Measurements from ENCODE around the gene NFE2L1. TPM values are rescaled to one million over a fixed set of nuclear protein-coding genes. Genes with fewer than 3 reads are reported as not detected.

Gene NFE2L1
- total RNA-seq, 4 donors from 2014 or later = 123 to 168 (median 131) TPM

GRCh38 chr17:48052956-48053757 lies 5.0 kb downstream of the NFE2L1 start:
- no peaks in the 10 kb centered on the region for H3K9me3 ChIP-seq
- peak; percentile 80 to 81 for DNase-seq
- TF ChIP-seq POLR2A (IDR thresholded peaks at IDR 0.05) (no peak), CTCF (IDR thresholded peaks at IDR 0.05) (no peak)
- peaks cover 64% of the 10 kb centered on the region in 2 donors for H3K4me1 ChIP-seq
- WGBS, 2 donors = 37 to 39% methylated on average over 5 of the region's 5 CpGs
- H3K27ac ChIP-seq = peak overlapping the region; percentile 92 to 97 (median 95)
- peaks cover 19 to 25% of the 10 kb centered on the region in 2 donors for H3K36me3 ChIP-seq
- H3K27me3 ChIP-seq = no peaks in the 10 kb centered on the region
- peak overlapping the region in 1 of 3 donors; percentile 6 for H3K4me3 ChIP-seq (replicated peaks in 1 of 3)
- intact Hi-C loops (cut with DNase I) = no loop called here

- H3K4me1 ChIP-seq = peaks cover 64% of the 10 kb centered on the region in 2 donors
- H3K36me3 ChIP-seq = peaks cover 26 to 32% of the 10 kb centered on the region in 2 donors
- intact Hi-C loops (cut with DNase I) = no loop called here
- no peaks in the 10 kb centered on the region for H3K27me3 ChIP-seq
- H3K9me3 ChIP-seq = no peaks in the 10 kb centered on the region
- peak overlapping the region; percentile 92 to 97 (median 95) for H3K27ac ChIP-seq
- H3K4me3 ChIP-seq (replicated peaks in 1 of 3) = peak overlapping the region in 1 of 3 donors; percentile 15
- 29 to 43% methylated on average over 6 of the region's 6 CpGs for WGBS, 2 donors
- no peak for TF ChIP-seq CTCF (IDR thresholded peaks at IDR 0.05)
- TF ChIP-seq POLR2A (IDR thresholded peaks at IDR 0.05) = no peak
- no peak for DNase-seq
Observed at GRCh38 chr17:48053758-48054237, 5.6 kb downstream of the NFE2L1 start.

- Histone ChIP-seq H3K27ac (peak overlapping the region; percentile 92 to 97 (median 95)), H3K9me3 (no peaks in the 10 kb centered on the region), H3K4me1 (peaks cover 58 to 63% of the 10 kb centered on the region in 2 donors), H3K36me3 (peaks cover 33 to 39% of the 10 kb centered on the region in 2 donors), H3K4me3 (replicated peaks in 1 of 3) (peak overlapping the region in 1 of 3 donors; percentile 15), H3K27me3 (no peaks in the 10 kb centered on the region)
- TF ChIP-seq CTCF (IDR thresholded peaks at IDR 0.05) (no peak), POLR2A (IDR thresholded peaks at IDR 0.05) (no peak)
- WGBS, 2 donors = 25 to 31% methylated on average over 14 to 15 of the region's 34 CpGs
- intact Hi-C loops (cut with DNase I) = no loop called here
- DNase-seq = peak; percentile 90 to 91
Observed at GRCh38 chr17:48054238-48055185, 6.4 kb downstream of the NFE2L1 start.

GRCh38 chr17:48055531-48056245 lies 7.5 kb downstream of the NFE2L1 start:
- intact Hi-C loops (cut with DNase I) = no loop called here
- H3K4me1 ChIP-seq = peaks cover 47 to 51% of the 10 kb centered on the region in 2 donors
- 91 to 95% methylated on average over 5 of the region's 5 CpGs for WGBS, 2 donors
- H3K9me3 ChIP-seq = no peaks in the 10 kb centered on the region
- peaks cover 43 to 49% of the 10 kb centered on the region in 2 donors for H3K36me3 ChIP-seq
- no peaks in the 10 kb centered on the region for H3K27me3 ChIP-seq
- no peak for DNase-seq
- no peak overlapping the region for H3K4me3 ChIP-seq (replicated peaks in 1 of 3)
- no peak for TF ChIP-seq POLR2A (IDR thresholded peaks at IDR 0.05)
- TF ChIP-seq CTCF (IDR thresholded peaks at IDR 0.05) = no peak
- peak overlapping the region in 1 of 3 donors; percentile 29 for H3K27ac ChIP-seq

Measured in thyroid gland (tissue), 4 donors.